ENCODE data around the gene TPCN2.
A peak's percentile ranks its signal among the peaks of the same experiment; 100 is the strongest.

The TPCN2 gene

GRCh38 chr11:69114811-69115523 is 66.2 kb downstream of the TPCN2 start:
- DNase-seq, result no peak

- DNase-seq, result no peak
Measured at GRCh38 chr11:69115586-69116560, 67.1 kb downstream of the TPCN2 start.

DNA sequence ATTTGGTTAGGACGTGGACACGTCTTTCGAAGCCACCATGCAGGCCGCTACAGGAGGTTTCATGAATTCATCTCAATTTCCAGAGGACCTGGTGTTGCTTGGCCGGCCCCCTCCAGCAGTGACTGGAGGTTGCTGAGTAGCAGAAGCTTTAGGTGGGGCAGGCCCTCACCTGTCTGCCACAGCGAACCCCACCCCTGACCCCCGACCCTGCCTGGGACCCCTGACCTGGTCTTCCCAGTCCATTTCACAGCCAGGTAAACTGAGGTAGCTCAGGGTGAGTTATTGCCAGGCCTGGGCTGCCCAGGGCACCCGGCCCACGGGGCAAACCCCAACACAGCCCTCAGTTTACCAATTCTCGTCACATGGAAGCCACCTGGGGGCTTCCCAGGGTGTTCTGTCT is 67.9 kb downstream of the TPCN2 start:
- DNase-seq, result no peak

GRCh38 chr11:69119190-69119589 is 70.5 kb downstream of the TPCN2 start:
- no peak for DNase-seq

GRCh38 chr11:69120096-69120875 is 71.6 kb downstream of the TPCN2 start:
- no peak for DNase-seq

DNA sequence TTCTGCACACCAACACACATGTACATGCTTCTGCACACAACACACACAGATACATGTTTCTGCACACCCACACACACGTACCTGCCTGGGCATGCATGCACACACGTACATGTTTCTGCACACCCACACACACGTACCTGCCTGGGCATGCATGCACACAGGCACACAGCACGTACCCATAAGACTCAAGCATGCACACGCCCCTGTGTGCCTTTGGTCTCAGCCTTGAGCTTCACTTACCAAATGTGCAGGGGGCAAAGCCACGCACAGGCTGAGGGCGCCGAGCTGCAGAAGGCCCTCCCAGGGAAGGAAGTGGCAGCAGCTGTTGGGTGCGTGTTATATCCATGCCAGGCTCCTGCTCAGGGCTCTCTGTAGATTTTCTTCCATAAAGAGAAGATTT is 72.3 kb downstream of the TPCN2 start:
- DNase-seq, result no peak

- DNase-seq, result no peak
Measured at GRCh38 chr11:69121621-69122325, 73.0 kb downstream of the TPCN2 start.

GRCh38 chr11:69122326-69122629 is 73.5 kb downstream of the TPCN2 start:
- no peak for DNase-seq

DNA sequence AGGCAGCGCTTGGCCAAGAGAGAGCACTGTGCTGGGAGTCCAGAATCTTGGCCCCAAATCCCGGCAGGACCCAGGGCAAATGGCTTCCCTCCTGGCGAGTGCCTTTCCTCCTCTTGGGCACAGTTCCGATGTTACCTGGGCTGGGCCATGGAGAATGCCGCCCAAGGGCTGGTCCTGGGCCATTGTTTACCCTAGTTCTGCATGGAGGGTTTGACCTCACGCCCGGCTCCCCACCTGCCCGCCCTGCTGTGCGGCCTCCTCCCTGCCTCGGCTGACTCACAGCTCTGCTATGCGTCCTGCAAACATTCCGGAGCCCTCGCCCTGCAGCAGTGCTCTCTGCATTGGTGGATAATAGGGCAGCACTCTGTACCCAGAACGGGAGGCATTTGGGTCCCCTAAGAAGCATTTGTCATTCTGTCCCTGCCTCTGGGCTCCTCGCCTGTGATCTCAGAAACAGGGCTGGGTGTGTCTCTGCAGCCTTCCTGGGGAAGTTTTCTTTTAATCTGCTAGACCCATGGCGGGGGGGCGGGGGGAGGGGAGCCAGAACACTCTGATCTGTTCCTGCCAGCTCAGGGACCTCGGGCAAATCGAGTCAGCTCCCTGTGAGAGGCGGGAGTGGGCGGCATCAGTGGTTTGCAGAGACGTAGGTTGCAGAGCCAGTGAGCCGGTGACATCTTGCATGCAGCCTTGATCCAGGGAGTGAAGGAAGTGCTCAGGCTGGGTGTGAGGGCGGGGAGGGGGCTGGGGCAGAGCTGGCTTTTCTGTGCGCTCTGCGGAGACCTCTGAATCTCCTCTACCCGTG is 74.1 kb downstream of the TPCN2 start:
- peak; percentile 75 for DNase-seq

GRCh38 chr11:69123593-69124545 is 75.1 kb downstream of the TPCN2 start:
- DNase-seq, result no peak

DNA sequence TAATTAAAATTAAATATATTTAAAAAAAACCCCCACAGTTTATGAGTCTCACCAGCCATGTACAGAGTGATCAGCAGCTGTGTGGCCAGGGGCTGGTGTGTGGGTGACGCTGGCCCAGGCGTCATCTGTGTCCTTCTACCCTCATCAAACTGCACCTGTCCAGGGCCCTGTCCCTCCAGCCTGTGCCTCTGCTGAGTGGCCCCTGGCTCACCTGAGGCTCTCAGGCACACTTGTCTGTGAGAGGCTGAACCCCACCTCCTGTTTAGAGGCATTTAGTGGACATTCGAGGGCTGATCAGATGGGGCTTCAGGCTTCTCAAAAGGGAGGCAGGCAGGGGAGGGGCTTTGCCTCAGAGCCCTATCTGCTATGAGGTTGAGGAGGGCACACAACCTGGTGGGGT is 77.1 kb downstream of the TPCN2 start:
- DNase-seq, result no peak

DNA sequence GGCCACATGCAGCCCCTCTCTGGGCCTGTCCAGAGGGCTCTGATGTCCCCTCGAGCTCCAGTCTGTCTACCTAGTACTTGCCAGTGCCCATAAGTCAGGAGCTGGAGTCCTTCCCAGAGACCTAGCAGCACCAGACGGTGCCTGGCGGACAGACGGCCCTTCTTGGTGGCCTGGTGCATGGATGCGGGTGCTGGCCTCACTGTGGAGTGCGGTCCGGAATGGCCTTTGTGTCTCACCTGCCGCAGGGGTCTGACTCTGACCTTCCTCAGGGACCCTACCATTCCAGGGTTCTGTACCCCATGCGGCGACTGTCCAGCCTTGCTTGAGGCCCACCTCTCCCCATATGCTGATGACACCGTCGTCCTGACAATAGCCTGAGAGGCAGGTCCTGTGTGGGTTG is 77.6 kb downstream of the TPCN2 start:
- DNase-seq, result no peak

GRCh38 chr11:69127081-69127850 is 78.5 kb downstream of the TPCN2 start:
- DNase-seq, result no peak

DNA sequence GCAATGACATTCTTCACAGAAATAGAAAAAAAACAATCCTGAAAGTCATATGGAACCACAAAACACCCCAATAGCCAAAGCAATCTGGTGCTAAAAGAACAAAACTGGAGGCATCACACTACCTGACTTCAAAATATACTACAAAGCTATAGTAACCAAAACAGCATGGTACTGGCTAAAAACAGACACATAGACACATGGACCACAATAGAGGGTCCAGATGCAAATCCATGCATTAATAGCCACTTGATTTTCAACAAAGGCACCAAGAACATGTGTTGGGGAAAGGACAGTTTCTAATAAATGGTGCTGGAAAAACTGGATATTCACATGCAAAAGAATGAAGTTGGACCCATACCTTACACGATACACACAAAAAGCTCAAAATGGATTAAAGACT is 79.2 kb downstream of the TPCN2 start:
- DNase-seq, result no peak

DNA sequence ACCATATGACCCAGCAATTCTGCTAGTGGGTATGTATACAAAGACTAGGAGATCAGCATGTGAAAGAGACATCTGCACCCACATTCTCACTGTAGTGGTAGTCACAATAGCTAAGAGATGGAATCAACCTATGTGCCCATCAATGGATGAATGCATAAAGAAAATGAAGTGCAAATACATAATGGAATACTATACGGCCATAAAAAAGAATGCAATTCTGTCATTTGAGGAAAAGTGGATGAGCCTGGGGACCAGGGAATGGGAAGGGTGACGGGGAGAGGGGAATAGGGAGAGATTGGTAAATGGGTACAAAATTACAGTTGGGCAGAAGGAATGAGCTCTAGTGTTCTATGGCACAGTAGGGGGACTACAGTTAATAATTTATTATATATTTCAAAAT is 80.3 kb downstream of the TPCN2 start:
- no peak for DNase-seq

DNA sequence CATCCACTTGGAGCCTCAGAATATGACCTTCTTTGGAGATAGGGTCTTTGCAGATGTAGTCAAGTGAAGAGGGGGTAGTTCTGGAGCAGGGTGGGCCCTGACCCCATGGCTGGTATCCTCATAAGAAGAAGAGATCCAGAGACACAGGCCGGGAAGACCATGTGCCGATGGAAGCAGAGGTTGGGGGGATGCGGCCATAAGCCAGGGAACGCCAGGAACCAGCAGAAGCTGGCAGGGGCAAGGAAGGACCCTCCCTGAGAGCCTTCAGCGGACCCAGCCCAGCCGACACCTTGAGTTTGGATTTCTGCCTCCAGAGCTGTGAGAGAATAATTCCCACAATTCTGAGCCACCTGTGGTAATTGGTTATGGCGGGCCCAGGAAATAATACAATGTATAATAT is 80.9 kb downstream of the TPCN2 start:
- DNase-seq, result no peak

DNA sequence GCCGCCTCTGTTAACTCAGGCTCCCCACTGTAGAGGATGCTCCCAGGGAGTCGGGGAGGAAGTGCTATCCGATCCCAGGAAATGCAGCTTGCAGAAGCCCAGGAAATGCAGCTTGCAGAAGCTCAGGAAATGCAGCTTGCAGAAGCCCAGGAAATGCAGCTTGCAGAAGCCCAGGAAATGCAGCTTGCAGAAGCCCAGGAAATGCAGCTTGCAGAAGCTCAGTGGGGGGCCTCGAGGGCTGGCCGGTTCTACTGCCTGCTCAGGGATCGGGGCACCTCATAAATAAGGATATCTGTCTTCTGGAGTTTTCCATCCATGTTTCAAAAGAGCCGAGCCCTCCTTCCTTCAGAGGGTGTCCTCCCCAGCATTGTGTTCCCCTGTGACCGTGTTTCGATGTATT is 81.9 kb downstream of the TPCN2 start:
- no peak for DNase-seq

GRCh38 chr11:69131121-69131566 is 82.4 kb downstream of the TPCN2 start:
- DNase-seq, result no peak

DNA sequence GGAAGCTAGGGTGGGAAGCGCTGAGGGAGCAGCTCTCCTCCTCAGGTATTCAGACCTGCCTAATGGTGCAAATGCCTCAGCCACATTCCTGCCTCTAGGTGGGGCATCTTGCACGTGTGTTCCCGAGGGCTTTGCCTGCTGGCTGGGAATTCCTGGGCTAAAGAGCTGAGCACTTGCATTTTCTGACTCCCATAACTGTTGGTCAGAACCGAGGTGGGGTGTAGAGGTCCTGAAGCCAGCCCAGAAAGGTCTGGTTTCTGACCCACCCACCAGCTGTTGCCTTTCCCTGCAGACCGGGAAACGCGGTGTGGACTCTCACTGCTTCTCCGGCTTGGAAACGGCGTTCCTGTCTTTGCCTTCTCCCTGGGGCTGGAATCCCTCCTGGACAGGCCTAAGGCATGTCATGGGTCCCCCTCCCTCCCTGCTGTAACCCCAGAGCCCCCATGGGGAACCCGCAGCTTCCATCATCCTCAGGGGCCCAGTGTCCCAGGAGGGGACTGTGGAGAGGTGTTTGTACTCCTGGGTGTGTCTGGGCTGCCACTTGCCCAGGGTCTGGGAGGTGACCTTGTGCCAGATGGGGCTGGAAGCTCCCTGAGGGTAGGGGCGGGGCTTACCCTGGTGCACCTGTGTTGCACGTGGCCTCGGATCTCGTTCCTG is 83.0 kb downstream of the TPCN2 start:
- DNase-seq, result peak; percentile 94

All from eye (tissue), 1 donor.